IMR-90 (cell line): Measurements from ENCODE around the gene NEK8.
"Not testable (repeated sequence)": the region's sequence is repeated elsewhere in the genome, so short reads cannot be mapped to it uniquely, and the experiment has no call there.

Source experiments
- BHLHE40 ChIP-seq: fragments of 150-350 bp; IDR thresholded peaks from 2 replicates; pipeline ENCODE4 v1.6.1; 2016; ENCODE audit warnings: mild to moderate bottlenecking, low read depth, low read length
- CTCF ChIP-seq: conservative IDR thresholded peaks from 2 replicates; pipeline ENCODE4 v1.5.1; 2012; ENCODE audit warnings: mild to moderate bottlenecking, low read depth, low read length, improper control_type of control experiment
- ELK1 ChIP-seq: fragments of 150-350 bp; IDR thresholded peaks from 2 replicates; pipeline ENCODE4 v1.6.1; 2016; ENCODE audit warnings: low read depth, mild to moderate bottlenecking, low read length, moderate library complexity, borderline replicate concordance
- FOS ChIP-seq: fragments of 150-350 bp; IDR thresholded peaks from 2 replicates; pipeline ENCODE4 v1.6.1; 2016; ENCODE audit warnings: low read depth, low read length
- MAZ ChIP-seq: IDR thresholded peaks from 2 replicates; pipeline ENCODE4 v1.6.1; 2012; ENCODE audit warnings: low read depth, mild to moderate bottlenecking, low read length, improper control_type of control experiment, moderate library complexity, borderline replicate concordance
- MXI1 ChIP-seq: IDR thresholded peaks from 2 replicates; pipeline ENCODE4 v1.6.1; 2012; ENCODE audit warnings: low read depth, mild to moderate bottlenecking, low read length, moderate library complexity, borderline replicate concordance
- POLR2A ChIP-seq: IDR thresholded peaks from 2 replicates; pipeline ENCODE4 v1.6.1; 2012; ENCODE audit warnings: mild to moderate bottlenecking, low read depth, low read length
- SMC3 ChIP-seq: fragments of 150-350 bp; IDR thresholded peaks from 2 replicates; pipeline ENCODE4 v1.6.1; 2016; ENCODE audit warnings: low read depth, mild to moderate bottlenecking, antibody characterized with exemption, low read length, moderate library complexity
- USF2 ChIP-seq: fragments of 150-350 bp; IDR thresholded peaks from 2 replicates; pipeline ENCODE4 v1.6.1; 2017; ENCODE audit warnings: mild to moderate bottlenecking, antibody characterized with exemption, low read length, low read depth

GRCh38 chr17:28735913-28736769, 7.6 kb downstream of the NEK8 start:
- not testable (repeated sequence) for TF ChIP-seq BHLHE40, CTCF, POLR2A, MXI1, ELK1, MAZ, USF2, FOS, SMC3
